ENCODE measurements around the gene GALNTL6. TPM values are rescaled to one million over a fixed set of nuclear protein-coding genes. Genes with fewer than 3 reads are reported as not detected.

GALNTL6 gene
- total RNA-seq, 2 donors from 2014 or later: 0.71 TPM; not detected in 1

DNA sequence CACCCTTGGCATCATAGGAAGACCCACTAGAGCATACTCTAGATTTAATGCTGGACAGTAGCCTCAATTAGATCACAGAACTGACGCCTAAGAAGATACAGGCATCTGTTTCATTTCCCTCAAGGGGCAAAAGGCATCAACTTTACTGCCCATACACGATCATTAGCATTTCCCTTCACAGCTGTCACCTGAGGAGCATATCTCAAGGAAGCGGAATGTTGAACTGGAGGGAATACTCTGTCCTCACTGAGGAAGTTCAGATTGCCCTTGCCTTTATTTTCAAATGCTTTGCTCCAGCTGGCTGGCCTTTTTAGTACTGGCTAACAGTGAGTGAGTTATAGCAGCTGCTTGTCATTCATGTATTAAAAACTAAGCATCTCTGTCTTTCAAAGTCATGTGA is 847.0 kb downstream of the GALNTL6 start:
- no peak overlapping the region for H3K27ac ChIP-seq (ENCODE audit: low read depth, low read length)
- peaks cover 2% of the 10 kb centered on the region for H3K9me3 Mint-ChIP-seq
- no peak for DNase-seq
- no peaks in the 10 kb centered on the region for H3K36me3 Mint-ChIP-seq (ENCODE audit: low read depth)
- H3K27me3 ChIP-seq (ENCODE audit: control insufficient read depth, insufficient read depth, low read length, poor library complexity, severe bottlenecking): no peaks in the 10 kb centered on the region
- TF ChIP-seq, protein P1, sequence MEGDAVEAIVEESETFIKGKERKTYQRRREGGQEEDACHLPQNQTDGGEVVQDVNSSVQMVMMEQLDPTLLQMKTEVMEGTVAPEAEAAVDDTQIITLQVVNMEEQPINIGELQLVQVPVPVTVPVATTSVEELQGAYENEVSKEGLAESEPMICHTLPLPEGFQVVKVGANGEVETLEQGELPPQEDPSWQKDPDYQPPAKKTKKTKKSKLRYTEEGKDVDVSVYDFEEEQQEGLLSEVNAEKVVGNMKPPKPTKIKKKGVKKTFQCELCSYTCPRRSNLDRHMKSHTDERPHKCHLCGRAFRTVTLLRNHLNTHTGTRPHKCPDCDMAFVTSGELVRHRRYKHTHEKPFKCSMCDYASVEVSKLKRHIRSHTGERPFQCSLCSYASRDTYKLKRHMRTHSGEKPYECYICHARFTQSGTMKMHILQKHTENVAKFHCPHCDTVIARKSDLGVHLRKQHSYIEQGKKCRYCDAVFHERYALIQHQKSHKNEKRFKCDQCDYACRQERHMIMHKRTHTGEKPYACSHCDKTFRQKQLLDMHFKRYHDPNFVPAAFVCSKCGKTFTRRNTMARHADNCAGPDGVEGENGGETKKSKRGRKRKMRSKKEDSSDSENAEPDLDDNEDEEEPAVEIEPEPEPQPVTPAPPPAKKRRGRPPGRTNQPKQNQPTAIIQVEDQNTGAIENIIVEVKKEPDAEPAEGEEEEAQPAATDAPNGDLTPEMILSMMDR (conservative IDR thresholded peaks at IDR 0.05): no peak
- H3K4me3 ChIP-seq (ENCODE audit: low read length): no peak overlapping the region
- no peaks in the 10 kb centered on the region for H3K36me3 ChIP-seq (ENCODE audit: control insufficient read depth, insufficient read depth, low read length)
- H3K9me3 ChIP-seq (ENCODE audit: control insufficient read depth, low read length): no peaks in the 10 kb centered on the region
- WGBS, 2 experiments (ENCODE audit: insufficient coverage in 1 of 2, insufficient read length in 1 of 2): 80 to 91% methylated on average over 1 to 3 of the region's 3 CpGs
- peaks cover 7% of the 10 kb centered on the region for H3K4me1 Mint-ChIP-seq
- H3K27ac Mint-ChIP-seq: no peak overlapping the region
- no peak overlapping the region for H3K9ac ChIP-seq (ENCODE audit: extremely low read depth, low read length, poor library complexity, severe bottlenecking)
- no peaks in the 10 kb centered on the region for H3K27me3 Mint-ChIP-seq (ENCODE audit: insufficient read depth)
- H3K4me3 Mint-ChIP-seq: no peak overlapping the region
- no peaks in the 10 kb centered on the region for H3K4me1 ChIP-seq (ENCODE audit: control insufficient read depth, insufficient read depth, low read length)

DNA sequence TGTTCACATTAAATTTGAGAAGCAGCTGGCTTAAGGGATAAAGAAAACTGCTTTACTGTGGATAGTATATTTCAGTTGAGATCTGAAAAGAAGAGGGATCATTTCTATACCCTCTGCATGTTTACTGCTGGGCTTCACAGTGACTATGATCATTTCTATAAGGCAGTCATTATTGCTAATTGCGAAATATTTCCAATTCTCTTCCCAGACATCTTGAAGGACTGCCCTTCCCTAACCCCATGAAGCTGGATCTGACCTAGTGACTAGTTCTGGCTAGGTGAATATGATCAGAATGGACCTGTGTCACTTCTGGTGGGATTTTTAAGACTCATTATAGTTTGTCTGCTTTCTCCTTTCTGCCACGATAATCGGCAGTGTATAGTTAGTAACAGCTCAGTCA is 848.9 kb downstream of the GALNTL6 start:
- H3K27ac Mint-ChIP-seq: no peak overlapping the region
- Histone ChIP-seq H3K9me3 (ENCODE audit: control insufficient read depth, low read length) (no peaks in the 10 kb centered on the region), H3K4me1 (ENCODE audit: control insufficient read depth, insufficient read depth, low read length) (no peaks in the 10 kb centered on the region), H3K9ac (ENCODE audit: extremely low read depth, low read length, poor library complexity, severe bottlenecking) (no peak overlapping the region), H3K36me3 (ENCODE audit: control insufficient read depth, insufficient read depth, low read length) (no peaks in the 10 kb centered on the region), H3K4me3 (ENCODE audit: low read length) (no peak overlapping the region), H3K27ac (ENCODE audit: low read depth, low read length) (no peak overlapping the region), H3K27me3 (ENCODE audit: control insufficient read depth, insufficient read depth, low read length, poor library complexity, severe bottlenecking) (no peaks in the 10 kb centered on the region)
- no peaks in the 10 kb centered on the region for H3K36me3 Mint-ChIP-seq (ENCODE audit: low read depth)
- WGBS, 2 experiments (ENCODE audit: insufficient coverage in 1 of 2, insufficient read length in 1 of 2): 92 to 100% methylated on average over 1 to 3 of the region's 3 CpGs
- H3K27me3 Mint-ChIP-seq (ENCODE audit: insufficient read depth): no peaks in the 10 kb centered on the region
- H3K4me1 Mint-ChIP-seq: peaks cover 7% of the 10 kb centered on the region
- TF ChIP-seq, protein P1 (conservative IDR thresholded peaks at IDR 0.05): no peak
- no peak for DNase-seq
- H3K9me3 Mint-ChIP-seq: peaks cover 2% of the 10 kb centered on the region
- no peak overlapping the region for H3K4me3 Mint-ChIP-seq

- no peak overlapping the region for H3K9ac ChIP-seq (ENCODE audit: extremely low read depth, low read length, poor library complexity, severe bottlenecking)
- H3K9me3 ChIP-seq (ENCODE audit: control insufficient read depth, low read length): no peaks in the 10 kb centered on the region
- no peaks in the 10 kb centered on the region for H3K9me3 Mint-ChIP-seq
- H3K36me3 ChIP-seq (ENCODE audit: control insufficient read depth, insufficient read depth, low read length): no peaks in the 10 kb centered on the region
- H3K27me3 ChIP-seq (ENCODE audit: control insufficient read depth, insufficient read depth, low read length, poor library complexity, severe bottlenecking): no peaks in the 10 kb centered on the region
- H3K4me3 Mint-ChIP-seq: no peak overlapping the region
- no peak overlapping the region for H3K4me3 ChIP-seq (ENCODE audit: low read length)
- H3K36me3 Mint-ChIP-seq (ENCODE audit: low read depth): no peaks in the 10 kb centered on the region
- H3K27ac ChIP-seq (ENCODE audit: low read depth, low read length): no peak overlapping the region
- peaks cover 7% of the 10 kb centered on the region for H3K4me1 Mint-ChIP-seq
- no peak overlapping the region for H3K27ac Mint-ChIP-seq
- DNase-seq: peak; percentile 76
- no peaks in the 10 kb centered on the region for H3K27me3 Mint-ChIP-seq (ENCODE audit: insufficient read depth)
- TF ChIP-seq, protein P1 (conservative IDR thresholded peaks at IDR 0.05): peak; percentile 82
- H3K4me1 ChIP-seq (ENCODE audit: control insufficient read depth, insufficient read depth, low read length): no peaks in the 10 kb centered on the region
- WGBS, 2 experiments (ENCODE audit: insufficient coverage in 1 of 2, insufficient read length in 1 of 2): 87 to 92% methylated on average over 5 to 6 of the region's 6 CpGs
Observed at GRCh38 chr4:172666711-172667368, 853.6 kb downstream of the GALNTL6 start.

Measured in endodermal cell (in vitro differentiated cells).